ENCODE results near the gene AFAP1.

Gene AFAP1

DNA sequence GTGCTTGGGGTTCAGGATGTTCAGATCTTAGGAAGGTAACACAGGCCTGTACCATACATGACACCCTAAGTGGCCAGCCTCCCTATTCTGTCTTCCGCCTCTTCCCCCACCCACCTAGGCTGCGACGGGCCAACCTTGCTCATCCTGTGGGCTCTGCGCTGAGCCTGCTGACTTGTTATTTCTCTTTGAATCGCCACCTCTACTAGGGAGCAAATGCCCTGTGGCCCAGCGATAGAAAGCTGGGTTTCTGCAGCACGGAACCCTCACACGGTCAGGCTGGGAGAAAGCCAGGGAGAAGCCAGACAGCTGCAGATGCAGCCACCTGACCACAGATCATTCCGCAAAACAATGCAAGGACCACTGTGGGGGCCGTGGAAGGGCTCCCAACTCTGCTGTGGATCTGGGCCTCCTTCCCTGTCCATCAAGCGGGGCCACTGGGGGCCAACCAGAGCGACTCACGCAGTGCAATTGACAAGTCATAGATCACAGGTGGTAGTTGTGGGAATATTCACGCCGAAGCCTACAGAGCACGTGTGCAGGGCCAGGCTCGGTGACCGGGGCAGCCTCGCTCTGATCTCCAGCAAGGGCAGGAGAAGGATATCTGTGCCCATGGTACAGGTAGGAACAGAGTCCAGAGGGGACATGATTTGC is 227.5 kb downstream of the AFAP1 start:
- Histone ChIP-seq H3K4me2 (no peak overlapping the region), H3K9ac (no peak overlapping the region), H3K4me3 (IDR thresholded peaks at IDR 0.05; ENCODE audit: insufficient read depth, low read depth, low read length) (no peak overlapping the region), H4K20me1 (ENCODE audit: insufficient read depth) (no peaks in the 10 kb centered on the region), H3K27me3 (ENCODE audit: insufficient read depth, low read depth) (no peaks in the 10 kb centered on the region; the same call in 1 of the 2 replicates), H3K36me3 (ENCODE audit: insufficient read depth) (no peaks in the 10 kb centered on the region), H3K4me1 (ENCODE audit: low read depth, poor library complexity, severe bottlenecking) (no peaks in the 10 kb centered on the region), H3K79me2 (ENCODE audit: insufficient read depth, low read depth) (no peaks in the 10 kb centered on the region), H2AFZ (ENCODE audit: low read depth) (no peak overlapping the region), H3K27ac (no peak overlapping the region)
- TF ChIP-seq, protein P1, sequence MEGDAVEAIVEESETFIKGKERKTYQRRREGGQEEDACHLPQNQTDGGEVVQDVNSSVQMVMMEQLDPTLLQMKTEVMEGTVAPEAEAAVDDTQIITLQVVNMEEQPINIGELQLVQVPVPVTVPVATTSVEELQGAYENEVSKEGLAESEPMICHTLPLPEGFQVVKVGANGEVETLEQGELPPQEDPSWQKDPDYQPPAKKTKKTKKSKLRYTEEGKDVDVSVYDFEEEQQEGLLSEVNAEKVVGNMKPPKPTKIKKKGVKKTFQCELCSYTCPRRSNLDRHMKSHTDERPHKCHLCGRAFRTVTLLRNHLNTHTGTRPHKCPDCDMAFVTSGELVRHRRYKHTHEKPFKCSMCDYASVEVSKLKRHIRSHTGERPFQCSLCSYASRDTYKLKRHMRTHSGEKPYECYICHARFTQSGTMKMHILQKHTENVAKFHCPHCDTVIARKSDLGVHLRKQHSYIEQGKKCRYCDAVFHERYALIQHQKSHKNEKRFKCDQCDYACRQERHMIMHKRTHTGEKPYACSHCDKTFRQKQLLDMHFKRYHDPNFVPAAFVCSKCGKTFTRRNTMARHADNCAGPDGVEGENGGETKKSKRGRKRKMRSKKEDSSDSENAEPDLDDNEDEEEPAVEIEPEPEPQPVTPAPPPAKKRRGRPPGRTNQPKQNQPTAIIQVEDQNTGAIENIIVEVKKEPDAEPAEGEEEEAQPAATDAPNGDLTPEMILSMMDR (conservative IDR thresholded peaks at IDR 0.05; ENCODE audit: low read depth, low read length), result no peak

DNA sequence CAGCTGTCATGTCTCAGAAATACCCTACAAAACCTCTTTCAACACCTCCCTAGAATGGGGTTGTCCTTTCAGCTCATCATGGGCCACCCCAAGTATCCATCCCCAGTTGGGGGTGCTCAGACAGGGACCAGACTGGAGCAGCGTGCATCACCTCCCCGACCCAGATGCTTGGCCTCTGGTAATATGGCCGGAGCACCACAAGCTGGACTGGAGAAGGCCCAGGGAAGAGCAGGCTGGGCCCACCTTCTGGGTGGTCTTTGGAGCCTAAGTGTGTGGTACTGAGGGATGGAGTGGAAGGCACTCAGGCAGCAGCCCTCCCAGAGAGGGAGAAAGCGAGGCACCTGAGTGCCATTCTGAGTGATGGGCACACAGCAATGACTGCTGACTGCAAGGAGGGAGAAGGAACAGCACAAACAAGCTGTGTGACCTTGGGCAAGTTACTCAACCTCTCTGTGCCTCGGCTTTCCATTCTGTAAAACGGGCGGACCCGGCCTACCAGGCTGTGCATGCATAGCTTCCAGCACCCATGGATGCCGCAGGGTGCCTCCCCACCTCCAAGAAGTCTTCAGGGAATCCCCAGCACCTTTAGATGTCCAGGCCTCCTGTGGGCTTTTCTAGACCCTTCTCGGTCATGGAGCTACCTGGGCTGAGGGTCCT is 228.2 kb downstream of the AFAP1 start:
- Histone ChIP-seq H4K20me1 (ENCODE audit: insufficient read depth) (no peaks in the 10 kb centered on the region), H3K4me1 (ENCODE audit: low read depth, poor library complexity, severe bottlenecking) (no peaks in the 10 kb centered on the region), H3K4me2 (no peak overlapping the region), H3K27ac (no peak overlapping the region), H3K36me3 (ENCODE audit: insufficient read depth) (no peaks in the 10 kb centered on the region), H3K27me3 (ENCODE audit: insufficient read depth, low read depth) (no peaks in the 10 kb centered on the region; the same call in 1 of the 2 replicates), H3K4me3 (IDR thresholded peaks at IDR 0.05; ENCODE audit: insufficient read depth, low read depth, low read length) (no peak overlapping the region), H2AFZ (ENCODE audit: low read depth) (no peak overlapping the region), H3K79me2 (ENCODE audit: insufficient read depth, low read depth) (no peaks in the 10 kb centered on the region), H3K9ac (no peak overlapping the region)
- TF ChIP-seq, protein P1 (conservative IDR thresholded peaks at IDR 0.05; ENCODE audit: low read depth, low read length), result no peak

DNA sequence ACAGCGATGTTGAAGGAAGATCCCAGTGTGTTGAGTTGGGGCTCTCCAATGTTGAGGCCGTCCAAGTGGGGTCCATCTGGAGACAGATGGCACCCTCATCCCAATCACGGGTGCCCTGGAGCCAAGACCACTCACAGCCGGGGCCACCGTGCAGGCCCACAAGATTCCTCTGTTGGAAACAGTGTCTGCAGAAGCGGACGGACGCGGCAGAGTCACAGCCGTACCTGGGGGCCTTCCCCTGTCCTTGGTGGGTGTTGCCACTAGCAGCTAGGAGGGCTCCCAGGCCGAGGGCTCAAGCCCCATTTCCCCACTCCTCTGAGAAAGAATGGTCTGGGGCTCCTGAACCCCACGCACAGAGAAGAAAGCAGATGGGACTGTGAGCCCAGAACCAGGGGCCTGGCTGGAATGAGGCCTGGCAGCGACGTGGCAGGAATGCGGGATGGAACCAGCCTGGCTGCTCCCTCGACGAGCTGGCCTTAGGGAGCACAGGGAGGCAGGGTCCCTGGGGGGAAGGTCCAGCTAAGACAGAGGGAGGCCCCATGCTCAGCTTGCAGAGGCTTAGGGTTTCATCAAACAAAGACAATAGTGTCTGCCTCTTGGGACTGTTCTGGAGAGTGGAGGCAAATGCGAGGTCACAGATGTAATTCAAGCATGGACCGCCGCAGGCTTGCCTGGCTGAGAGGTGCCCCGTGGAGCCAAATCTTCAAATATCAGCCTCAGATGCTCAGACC is 228.9 kb downstream of the AFAP1 start:
- Histone ChIP-seq H3K27ac (no peak overlapping the region), H3K4me1 (ENCODE audit: low read depth, poor library complexity, severe bottlenecking) (no peaks in the 10 kb centered on the region), H3K4me2 (no peak overlapping the region), H3K27me3 (ENCODE audit: insufficient read depth, low read depth) (no peaks in the 10 kb centered on the region; the same call in 1 of the 2 replicates), H3K36me3 (ENCODE audit: insufficient read depth) (no peaks in the 10 kb centered on the region), H3K79me2 (ENCODE audit: insufficient read depth, low read depth) (no peaks in the 10 kb centered on the region), H3K9ac (no peak overlapping the region), H2AFZ (ENCODE audit: low read depth) (no peak overlapping the region), H4K20me1 (ENCODE audit: insufficient read depth) (no peaks in the 10 kb centered on the region), H3K4me3 (IDR thresholded peaks at IDR 0.05; ENCODE audit: insufficient read depth, low read depth, low read length) (no peak overlapping the region)
- TF ChIP-seq, protein P1 (conservative IDR thresholded peaks at IDR 0.05; ENCODE audit: low read depth, low read length), result no peak

DNA sequence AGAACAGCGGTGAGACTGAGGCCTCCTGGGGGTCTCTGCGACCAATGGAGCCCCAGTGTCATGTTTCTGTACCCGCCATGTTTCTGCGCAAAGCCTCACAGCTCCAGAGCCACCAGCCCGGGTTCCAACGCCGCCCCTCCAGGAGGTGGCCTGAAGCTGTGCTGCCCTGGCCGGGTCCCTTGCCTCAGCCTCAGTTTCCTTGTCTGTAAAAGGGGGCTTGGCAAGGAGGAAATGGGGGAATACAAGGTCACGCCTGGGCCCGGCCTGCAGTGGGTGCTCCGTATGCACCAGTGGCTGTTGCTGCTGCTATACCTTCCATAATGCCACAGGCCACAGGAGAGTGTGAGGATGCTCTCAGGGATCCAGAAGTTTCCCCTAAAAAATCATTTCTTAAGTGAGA is 229.5 kb downstream of the AFAP1 start:
- Histone ChIP-seq H3K9ac (no peak overlapping the region), H3K36me3 (ENCODE audit: insufficient read depth) (no peaks in the 10 kb centered on the region), H3K79me2 (ENCODE audit: insufficient read depth, low read depth) (no peaks in the 10 kb centered on the region), H3K4me2 (no peak overlapping the region), H3K4me1 (ENCODE audit: low read depth, poor library complexity, severe bottlenecking) (no peaks in the 10 kb centered on the region), H2AFZ (ENCODE audit: low read depth) (no peak overlapping the region), H4K20me1 (ENCODE audit: insufficient read depth) (no peaks in the 10 kb centered on the region), H3K27ac (no peak overlapping the region), H3K4me3 (IDR thresholded peaks at IDR 0.05; ENCODE audit: insufficient read depth, low read depth, low read length) (no peak overlapping the region), H3K27me3 (ENCODE audit: insufficient read depth, low read depth) (no peaks in the 10 kb centered on the region; the same call in 1 of the 2 replicates)
- TF ChIP-seq, protein P1 (conservative IDR thresholded peaks at IDR 0.05; ENCODE audit: low read depth, low read length), result no peak
